ENCODE measurements around the gene SLCO4A1.

DNA sequence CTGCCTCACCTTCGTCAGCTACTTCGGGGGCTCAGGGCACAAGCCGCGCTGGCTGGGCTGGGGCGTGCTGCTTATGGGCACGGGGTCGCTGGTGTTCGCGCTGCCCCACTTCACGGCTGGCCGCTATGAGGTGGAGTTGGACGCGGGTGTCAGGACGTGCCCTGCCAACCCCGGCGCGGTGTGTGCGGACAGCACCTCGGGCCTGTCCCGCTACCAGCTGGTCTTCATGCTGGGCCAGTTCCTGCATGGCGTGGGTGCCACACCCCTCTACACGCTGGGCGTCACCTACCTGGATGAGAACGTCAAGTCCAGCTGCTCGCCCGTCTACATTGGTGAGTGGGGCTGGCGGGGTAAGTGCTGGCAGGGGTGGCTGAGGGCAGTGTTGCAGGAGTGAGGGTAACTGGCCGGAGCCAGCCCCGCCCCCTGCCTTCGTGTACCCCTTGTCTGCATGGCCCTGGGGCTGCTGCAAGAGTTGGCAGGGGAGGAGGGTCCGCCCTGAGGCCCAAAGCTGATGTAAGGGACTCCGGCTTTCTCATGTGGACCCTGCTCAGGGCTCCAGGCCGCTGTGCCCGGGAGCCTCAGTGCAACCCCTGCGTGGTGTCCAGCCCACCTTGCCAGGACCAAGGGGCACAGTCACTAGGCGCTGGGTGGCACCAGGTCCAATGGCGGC lies 14.8 kb downstream of the SLCO4A1 start:
- TF ChIP-seq, protein P1, sequence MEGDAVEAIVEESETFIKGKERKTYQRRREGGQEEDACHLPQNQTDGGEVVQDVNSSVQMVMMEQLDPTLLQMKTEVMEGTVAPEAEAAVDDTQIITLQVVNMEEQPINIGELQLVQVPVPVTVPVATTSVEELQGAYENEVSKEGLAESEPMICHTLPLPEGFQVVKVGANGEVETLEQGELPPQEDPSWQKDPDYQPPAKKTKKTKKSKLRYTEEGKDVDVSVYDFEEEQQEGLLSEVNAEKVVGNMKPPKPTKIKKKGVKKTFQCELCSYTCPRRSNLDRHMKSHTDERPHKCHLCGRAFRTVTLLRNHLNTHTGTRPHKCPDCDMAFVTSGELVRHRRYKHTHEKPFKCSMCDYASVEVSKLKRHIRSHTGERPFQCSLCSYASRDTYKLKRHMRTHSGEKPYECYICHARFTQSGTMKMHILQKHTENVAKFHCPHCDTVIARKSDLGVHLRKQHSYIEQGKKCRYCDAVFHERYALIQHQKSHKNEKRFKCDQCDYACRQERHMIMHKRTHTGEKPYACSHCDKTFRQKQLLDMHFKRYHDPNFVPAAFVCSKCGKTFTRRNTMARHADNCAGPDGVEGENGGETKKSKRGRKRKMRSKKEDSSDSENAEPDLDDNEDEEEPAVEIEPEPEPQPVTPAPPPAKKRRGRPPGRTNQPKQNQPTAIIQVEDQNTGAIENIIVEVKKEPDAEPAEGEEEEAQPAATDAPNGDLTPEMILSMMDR (IDR thresholded peaks at IDR 0.05) = no peak
- no peak for TF ChIP-seq POLR2A (IDR thresholded peaks at IDR 0.05)
